HG03139 (cell line): ENCODE results near the gene PCK2.

Source experiments
- ATAC-seq: cut with Tn5 transposase; IDR thresholded peaks from one replicate; pipeline ENCODE4 v1.9.1; 2021; ENCODE audit not compliant: unreplicated experiment

PCK2 gene

GRCh38 chr14:24074625-24075484 is 19.3 kb upstream of the PCK2 start:
- no peak for ATAC-seq

DNA sequence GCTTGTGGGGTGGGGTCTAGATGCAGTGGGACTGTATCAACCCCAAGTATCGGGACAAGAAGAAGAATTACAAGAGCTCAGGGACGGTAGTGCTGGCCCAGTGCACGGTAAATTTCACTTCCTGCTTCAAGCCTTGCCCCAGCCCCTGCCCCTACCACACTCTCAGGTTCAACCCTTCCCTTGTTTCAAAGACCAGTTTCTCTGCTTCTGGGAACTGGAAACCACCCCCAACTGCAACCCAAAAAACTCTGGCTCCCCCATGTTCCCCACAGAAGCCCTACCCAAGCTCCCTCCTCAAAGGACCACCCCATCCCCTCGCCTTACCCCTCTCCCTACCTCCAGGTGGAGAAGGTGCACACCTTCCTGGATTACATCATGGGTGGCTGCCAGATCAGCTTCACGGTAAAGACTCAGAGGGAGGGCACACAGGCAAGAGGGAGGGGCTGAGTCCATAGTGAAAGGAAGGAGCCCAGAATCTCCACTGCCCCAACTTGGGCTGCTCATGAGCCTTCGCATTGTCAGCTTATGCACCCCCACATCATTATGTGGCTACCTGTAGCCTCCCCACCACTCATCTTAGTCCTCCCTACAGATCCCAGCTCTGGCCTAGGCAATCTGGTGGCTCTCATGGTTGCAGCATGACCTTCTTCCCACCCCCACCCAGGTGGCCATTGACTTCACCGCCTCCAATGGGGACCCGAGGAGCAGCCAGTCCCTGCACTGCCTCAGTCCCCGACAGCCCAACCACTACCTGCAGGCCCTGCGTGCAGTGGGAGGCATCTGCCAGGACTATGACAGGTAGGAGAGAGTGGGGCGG is 18.4 kb upstream of the PCK2 start:
- ATAC-seq = no peak

- ATAC-seq = no peak
Observed at GRCh38 chr14:24076302-24076601, 17.9 kb upstream of the PCK2 start.

GRCh38 chr14:24077086-24077485 is 17.0 kb upstream of the PCK2 start:
- no peak for ATAC-seq

- ATAC-seq = no peak
Observed at GRCh38 chr14:24078146-24078545, 16.0 kb upstream of the PCK2 start.

DNA sequence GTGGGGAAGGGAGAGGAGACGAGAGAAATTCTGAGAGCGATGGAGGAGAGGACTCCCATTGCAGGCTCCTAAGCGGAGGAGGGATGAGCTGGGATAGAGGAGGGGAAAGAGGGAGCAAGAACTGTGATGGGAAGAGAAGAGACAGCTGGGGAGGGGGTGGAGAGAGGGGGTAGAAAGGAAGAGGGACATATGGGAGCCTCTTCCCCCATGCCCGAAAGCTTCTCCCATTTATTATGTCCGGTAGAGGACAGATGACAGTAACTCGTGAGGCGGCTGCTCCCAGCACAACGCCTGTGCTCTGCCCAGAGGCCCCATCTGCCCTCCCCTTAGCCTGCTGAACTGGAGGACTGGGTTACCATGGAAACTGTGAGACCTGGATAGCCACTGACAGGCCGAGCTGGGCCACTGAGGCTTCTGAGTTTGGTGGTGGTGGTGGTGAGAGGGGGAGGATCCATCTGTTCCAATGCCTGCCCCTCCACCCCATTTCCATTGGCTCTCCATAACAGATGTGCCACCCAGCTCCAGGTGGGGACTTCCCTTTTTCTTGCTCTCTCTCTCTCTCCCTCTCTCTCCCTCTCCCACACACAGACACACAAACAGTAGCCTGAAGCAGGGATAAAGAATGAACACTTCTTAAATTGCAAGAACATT is 14.5 kb upstream of the PCK2 start:
- ATAC-seq = no peak

- ATAC-seq = no peak
Observed at GRCh38 chr14:24080142-24080530, 14.0 kb upstream of the PCK2 start.

- ATAC-seq = peak; percentile 83
Observed at GRCh38 chr14:24080888-24081738, 13.0 kb upstream of the PCK2 start.

- ATAC-seq = no peak
Observed at GRCh38 chr14:24081739-24082211, 12.3 kb upstream of the PCK2 start.

DNA sequence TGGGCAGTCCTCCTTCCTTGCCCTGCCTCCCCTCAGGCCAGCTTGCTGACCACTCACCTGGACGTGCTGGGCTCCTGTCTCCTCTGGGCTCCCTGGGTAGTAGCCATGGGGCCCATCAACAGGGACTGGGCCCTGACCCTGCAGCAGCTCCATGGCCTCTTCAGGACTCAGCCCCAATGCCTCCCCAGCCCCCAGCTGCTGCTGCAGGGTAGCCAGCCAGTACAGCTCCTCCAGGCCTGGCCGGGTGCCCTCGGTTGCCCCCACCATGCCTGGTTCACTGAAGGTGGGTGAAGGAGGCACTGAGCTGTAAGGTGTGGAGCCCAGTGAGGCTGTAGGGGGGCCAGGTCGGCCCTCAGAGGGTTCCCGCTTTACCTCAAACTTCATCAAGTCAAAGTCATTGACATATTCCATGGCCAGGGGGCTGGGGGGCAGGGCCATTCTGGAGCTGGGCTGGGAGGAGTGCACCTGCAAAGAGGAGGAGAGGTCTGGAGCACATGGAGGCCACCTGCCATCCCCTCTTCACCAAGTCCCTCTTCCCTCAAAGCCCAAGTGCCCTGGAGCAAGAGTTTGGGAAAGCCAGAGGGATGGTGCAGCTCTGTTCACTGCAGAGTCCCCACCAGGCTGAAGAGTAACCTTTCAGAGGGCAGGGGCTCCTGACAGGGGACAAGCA is 11.6 kb upstream of the PCK2 start:
- no peak for ATAC-seq

- no peak for ATAC-seq
Observed at GRCh38 chr14:24083462-24083861, 10.6 kb upstream of the PCK2 start.

DNA sequence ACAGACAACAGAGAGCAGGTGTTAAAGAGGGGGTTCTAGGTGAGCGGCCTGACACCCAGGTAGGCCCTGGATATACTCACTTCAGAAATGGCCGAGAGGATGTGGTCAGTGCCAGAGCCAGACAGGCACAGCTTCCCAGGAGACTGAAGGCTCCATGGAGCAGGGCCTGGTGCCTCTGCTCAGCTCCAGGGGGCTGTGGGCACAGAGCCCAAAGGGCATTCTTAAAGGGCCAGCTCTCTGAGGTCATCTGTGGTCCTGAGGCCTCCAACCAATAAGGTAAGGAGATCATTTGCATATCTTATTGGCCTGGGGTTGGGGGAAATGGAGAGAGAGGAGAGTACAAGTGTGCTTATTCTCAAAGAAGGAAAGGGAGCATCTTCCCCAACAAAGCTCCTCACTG is 9.7 kb upstream of the PCK2 start:
- ATAC-seq = no peak

- ATAC-seq = no peak
Observed at GRCh38 chr14:24085215-24085614, 8.9 kb upstream of the PCK2 start.

GRCh38 chr14:24086193-24086955 is 7.7 kb upstream of the PCK2 start:
- ATAC-seq = no peak

- no peak for ATAC-seq
Observed at GRCh38 chr14:24087004-24087403, 7.1 kb upstream of the PCK2 start.

DNA sequence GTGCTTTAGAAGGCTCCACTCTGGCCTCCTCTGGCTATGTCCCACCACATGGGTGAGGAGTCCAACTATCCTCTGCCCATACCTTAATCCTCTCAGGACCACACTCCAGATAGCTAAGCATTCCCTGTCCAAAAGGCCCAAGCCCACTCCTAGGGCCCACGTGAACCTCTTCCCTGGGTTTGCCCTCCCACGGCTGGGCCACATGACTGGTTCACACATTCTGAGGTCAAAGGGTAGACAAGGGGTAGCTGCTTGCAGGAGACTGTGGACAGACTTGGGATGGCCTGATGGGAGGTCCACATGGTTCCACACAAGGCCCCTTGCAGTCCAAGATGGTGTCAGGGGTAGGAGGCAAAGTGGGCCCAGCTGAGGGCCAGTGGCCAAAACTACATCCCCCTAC is 6.0 kb upstream of the PCK2 start:
- no peak for ATAC-seq

- no peak for ATAC-seq
Observed at GRCh38 chr14:24089890-24090289, 4.2 kb upstream of the PCK2 start.

DNA sequence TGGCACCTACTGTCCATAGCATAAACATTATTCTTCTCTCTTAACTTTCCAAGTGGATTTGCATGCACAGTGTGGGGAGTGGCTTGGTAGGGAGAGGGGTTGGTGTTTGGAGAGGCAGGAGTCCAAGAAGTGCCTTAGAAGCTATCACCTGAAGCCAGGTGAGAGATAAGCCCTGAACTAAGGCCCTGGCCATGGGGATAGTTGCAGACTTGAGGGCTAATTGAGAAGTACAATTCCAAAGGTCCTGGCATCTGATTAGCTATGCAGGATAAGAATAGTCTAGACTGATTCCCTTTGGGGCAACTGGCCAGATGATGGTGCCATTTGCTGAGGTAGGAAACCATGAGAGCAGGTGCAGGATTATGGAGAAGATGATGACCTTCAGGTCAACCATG is 2.0 kb upstream of the PCK2 start:
- ATAC-seq = no peak

GRCh38 chr14:24092505-24093206 is 1.5 kb upstream of the PCK2 start:
- no peak for ATAC-seq
